GM21717 (cell line): ENCODE data around the gene LNX1.
A peak's percentile ranks its signal among the peaks of the same experiment; 100 is the strongest.

Experiments
- ATAC-seq: cut with Tn5 transposase; IDR thresholded peaks from one replicate; pipeline ENCODE4 v1.9.1; 2021; ENCODE audit warnings: mild to moderate bottlenecking, moderate library complexity; ENCODE audit not compliant: unreplicated experiment

LNX1 gene

DNA sequence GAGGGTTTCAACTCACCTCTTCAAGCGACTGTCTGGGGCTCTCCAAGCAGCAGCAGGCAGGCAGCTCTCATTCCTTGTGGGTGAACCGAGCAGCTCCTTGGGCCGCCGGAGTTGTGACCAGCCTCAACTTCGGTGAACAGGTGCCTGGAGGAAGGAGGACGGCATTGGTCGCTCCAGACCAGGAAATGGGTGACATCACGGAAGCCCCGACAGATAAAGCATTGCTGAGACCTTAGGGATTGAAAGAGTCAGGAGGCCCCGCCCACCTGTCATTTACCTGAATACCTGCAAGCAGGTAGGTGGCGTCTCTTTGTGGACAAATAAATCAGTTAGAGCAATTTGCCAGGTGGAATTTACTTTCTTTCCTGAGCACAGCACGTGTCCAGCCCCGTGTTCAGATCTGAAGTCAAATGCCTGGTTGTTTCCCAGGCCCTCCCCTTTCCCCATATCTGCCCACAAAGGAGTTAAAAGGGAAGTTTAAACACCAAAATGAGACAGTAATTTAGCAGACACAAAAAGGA, at the start of gene LNX1:
LNX1 (minus strand) TSS at position 115 of the 521 bp plus-strand sequence. CDS start 17,484 bp downstream, outside the sequence.
- ATAC-seq = no peak

DNA sequence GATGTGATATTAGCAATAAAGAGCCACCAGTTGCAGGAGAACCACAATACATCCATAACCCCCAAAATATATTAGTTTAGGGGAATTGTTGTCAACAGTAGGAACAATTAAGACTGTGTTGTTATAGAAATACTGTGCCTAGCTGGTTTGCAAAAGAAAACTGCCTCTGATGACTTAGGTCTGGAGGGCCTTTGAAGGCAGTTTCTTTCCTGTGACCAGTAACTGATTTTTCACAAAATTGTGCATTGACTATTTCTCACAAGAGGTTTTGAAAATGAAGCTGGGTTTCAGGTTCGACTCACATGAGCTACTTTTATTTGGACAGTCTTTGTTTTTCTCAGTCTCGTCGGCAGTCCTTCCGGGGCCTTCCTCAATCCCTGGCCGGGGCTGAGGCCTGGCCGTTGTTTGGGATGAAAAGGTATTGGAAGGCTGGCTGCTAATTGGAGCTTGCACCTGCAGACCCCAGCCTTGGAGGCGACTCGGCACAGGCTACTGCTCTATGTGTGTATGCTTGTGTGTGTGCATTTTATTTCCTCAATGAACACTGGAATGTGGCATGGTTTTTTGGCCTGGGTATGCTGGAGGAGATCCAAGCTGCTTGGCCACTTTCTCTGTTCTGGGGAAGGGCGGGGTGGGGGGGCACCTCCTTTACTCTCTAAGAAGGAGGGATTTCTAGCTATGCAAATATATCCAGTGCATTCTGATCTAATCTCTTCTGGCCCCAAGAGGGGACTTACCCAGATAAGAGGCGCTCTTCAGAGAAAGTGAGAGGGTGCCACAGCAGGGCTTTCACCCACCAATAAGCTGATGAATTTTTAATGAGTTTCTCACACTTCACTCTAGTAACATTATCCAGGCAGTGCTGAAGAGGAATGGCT, 49.5 kb upstream of the LNX1 start:
- peak; percentile 74 for ATAC-seq

DNA sequence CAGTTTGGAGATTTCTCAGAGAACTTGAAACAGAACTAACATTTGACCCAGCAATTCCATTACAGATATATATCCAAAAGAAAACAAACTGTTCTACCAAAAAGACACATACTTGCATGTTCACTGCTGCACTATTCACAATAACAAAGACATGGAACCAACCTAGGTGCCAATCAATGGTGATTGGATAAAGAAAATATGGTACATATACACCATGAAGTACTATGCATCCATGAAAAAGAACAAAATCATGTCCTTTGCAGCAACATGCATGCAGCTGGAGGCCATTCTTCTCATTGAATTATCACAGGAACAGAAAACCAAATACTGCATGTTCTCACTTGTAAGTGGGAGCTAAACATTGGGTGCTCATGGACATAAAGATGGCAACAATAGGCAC, 47.6 kb upstream of the LNX1 start:
- ATAC-seq = no peak

DNA sequence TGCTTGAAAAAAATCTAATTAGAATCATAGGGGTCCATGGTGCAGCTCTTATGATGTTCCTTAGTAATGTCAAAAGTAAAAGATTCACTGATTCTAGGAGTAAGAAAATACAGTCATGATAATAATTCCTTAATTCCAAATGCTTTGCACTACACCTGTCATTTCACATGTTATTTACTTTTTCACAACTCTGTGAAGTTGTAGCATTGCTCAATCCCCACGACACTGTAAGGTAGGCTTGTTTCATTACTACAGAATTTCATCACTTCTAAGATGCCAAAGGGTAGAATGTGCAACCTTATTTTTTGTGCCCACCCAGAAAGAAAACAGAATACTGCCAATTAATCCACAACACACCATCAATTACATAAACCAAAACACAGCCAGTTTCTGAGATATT, 46.1 kb upstream of the LNX1 start:
- no peak for ATAC-seq

DNA sequence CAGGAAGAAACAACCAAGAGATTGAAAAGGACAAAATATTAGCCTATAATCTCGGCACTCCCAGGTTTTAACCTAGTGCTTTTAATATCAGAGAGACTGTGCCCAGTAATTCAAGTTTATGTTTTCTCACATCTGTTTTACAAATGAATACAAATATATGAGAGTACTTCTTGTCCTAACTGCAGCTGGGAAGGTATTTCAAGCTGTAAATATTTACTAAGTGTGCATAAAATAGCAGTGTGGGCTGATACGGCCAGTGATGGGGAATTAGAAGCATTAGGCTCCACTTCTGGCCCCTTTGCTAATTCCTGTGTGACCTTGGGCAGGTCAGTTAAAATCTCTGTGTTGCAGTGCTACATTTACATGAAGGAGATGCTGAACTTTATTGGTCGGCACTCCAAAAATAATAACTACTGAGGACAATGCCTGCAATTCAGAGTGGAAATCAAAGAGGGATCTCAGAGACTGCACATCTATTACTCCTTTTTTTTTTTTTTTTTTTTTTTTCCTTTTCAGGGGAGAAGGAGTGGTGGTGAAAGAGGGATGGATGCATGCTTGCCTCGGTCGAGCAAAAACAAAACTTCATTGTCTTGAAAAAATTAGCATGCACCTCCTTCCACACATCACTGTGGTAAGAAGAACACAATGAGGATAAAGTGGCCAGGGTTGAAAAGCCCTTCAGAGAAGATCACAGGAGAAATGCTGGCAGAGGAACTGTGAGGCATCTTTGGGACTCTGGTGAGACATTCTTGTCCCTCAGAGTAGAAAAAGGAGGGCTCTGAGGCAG, 44.6 kb upstream of the LNX1 start:
- no peak for ATAC-seq

DNA sequence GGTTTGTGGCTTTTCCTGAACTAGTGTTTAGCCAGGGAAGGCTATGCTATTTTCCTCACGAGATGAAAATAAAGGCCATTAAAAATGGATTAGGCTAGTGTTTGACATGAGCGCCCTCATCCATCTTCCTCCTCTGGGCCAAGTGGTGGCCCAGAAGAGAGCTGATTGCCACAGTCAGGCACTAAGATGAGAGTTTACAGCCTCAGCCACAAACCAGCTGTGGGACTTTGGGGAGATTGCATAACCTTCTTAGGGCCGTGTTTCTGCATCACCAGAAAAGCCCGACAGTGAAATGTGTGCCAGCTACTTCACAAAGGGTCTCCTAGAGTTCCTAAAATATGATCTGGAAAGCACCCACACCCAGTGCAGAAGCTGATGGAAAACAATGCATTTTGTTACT, 42.3 kb upstream of the LNX1 start:
- no peak for ATAC-seq

DNA sequence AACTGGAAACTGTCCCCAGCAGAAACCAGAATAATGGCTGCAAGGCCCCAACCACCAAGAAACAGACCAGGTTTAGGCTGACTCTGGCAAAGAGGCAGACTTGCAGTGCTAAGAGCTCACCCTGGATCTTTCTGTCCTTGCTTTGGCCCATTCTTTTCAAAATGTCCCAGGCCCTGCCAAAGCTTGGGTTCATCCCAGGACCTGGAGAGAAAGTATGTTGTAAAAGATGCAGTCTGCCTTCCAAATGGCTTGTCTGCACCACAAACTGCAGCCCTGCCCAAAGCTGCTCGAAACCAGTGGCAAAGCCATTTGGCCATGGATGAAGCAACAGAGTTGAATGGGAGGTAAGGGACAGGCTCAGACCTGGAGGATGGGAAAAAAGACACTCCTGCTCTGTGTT, 38.0 kb upstream of the LNX1 start:
- no peak for ATAC-seq

DNA sequence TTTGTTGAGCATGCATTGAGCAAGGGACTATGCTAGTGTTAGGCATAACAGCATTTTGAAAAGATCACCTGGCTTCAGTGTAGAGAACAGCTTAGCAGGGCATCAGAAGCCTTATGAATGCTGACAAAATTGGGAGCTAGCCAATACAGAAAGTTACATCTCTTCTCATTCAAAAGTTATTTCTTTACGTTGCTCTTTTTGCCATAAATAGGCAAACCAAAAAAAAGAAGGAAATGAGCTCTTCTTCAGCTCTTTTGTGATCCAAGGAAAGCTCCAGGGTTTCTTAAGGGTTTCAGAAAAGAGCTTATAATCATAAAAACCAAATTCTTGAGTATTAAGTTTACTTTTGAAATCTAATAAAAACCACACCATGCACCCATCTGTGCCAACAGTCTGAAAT, 35.2 kb upstream of the LNX1 start:
- no peak for ATAC-seq

DNA sequence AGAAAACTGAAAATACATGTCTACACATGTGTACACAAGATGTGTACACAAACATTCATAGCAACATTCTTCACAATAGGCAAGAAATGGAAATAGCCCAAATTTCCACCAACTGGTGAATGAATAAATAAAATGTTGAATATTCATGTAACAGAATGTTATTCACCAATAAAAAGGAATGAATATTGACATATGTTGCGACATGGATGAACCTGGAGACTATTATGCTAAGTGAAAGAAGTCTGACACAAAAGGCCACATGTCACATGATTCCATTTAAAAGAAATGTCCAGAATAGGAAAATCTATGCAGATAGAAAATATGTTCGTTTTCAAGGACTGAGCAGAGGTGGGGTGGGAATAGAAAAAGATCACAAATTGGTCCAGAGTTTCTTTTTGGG, 34.6 kb upstream of the LNX1 start:
- ATAC-seq = no peak

DNA sequence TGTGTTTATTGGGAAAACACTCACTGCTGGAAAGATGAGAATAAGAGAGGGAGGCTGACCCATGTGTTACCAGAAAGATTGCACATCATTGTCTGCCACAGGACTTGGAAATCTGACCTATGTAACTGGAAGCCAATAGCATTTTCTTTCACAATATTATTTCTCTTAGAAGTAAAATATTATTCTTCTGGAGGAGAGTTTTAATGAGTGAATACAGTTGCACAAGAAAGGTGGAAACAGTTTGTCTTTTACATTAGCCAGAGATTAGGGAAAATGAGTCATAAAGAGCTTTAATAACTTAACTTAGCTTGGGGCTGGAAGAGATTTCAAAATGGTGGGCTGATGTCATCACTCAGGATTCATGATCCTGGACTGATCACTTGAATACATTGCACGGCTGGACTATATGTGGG, 31.5 kb upstream of the LNX1 start:
- no peak for ATAC-seq

DNA sequence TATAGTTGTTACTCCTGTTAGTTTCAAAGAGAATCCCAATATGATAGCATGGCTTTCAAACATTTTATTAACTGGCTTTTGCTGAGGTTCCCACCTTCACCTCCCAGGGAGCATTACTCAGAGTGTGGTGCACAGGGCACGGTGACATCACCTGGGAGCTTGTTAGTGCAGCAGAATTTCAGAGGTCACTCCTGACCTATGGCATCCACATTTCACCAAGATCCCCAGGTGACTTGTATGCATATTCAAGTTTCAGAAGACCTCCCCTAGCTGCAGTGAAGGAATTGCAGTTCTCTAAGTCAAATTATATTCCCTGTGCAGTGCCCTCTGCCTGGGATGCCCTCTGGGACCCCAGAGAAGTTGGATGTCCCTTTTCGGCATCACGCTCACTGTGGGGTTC, 29.7 kb upstream of the LNX1 start:
- ATAC-seq = no peak

DNA sequence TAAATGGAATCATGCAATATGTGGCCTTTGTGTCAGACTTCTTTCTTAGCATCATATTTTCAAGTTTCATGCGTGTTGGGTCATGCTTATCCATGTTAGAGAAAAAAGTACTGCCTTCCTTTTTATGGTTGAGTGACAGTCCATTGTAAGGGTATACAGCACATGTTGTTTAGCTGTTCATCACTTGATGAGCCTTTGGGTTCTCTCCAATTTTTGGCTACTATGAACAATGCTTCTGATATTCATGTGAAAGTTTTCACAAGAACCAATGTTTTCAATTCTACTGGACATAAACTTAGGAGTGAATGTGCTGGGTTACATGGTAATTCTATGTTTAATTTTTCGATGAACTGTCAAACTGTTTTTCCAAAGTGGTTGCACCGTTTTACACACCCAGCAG, 28.1 kb upstream of the LNX1 start:
- ATAC-seq = no peak

DNA sequence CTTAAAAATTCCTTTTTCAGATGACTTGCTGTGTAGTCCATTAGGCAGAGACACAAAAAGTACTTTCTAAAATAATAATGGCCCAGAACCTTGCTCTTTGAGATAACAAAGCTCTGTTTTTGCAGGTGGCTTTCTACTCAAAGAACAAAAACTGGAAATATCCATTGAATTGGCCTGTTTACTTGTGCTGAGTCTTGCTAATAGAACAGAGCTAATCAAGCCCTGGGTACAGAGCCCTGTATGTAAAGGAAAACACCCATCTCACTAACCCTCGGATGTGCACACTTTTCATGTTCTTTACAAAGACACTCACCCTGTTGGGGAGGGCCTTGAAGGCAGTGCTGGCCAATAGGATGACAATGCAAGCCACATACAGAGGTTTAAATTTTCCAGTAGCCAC, 27.0 kb upstream of the LNX1 start:
- ATAC-seq = no peak

DNA sequence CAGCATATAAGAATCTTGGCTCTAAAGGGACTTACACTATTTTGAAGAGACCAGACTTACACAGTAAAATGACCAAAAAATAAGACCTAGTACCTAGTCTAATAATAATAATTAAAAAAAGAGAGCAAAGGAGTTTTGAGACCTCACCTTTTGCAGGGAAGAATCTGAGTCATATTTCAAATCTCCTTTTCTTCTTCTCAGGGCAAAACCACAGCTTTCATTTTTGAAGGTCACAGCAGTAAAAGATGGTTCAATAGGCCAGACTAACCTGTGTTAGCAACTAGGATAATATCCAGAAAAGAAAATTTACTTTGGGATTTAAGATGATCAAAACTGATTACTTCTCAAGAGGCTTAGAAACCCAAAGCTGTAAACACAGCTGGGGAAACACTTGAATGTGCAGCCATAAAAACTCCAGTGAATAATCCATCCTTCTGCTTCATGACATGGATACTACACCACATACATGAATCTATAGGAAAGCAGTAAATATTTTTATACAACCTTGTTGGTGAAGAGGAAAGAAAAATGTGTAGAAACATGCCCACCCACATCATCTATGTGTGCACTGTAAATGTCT, 25.9 kb upstream of the LNX1 start:
- no peak for ATAC-seq

DNA sequence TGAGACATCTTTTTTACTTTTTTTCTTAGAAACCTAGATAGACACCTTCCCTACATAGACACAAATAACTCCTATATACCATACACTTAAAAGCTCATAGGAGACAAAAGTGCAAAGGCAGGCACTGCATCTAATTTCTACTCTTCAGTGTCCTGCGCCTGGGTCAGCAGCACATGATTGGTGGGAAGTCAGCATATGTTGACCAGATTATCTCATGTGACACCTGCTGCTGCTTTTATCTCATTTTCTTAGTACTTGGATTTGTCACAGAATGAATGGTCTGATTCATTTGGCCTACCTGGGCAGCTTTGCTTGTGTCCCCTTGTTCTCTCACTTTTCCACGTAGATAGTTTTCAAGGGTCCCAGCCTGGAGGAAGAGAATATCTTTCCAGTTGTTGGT, 24.9 kb upstream of the LNX1 start:
- ATAC-seq = no peak

DNA sequence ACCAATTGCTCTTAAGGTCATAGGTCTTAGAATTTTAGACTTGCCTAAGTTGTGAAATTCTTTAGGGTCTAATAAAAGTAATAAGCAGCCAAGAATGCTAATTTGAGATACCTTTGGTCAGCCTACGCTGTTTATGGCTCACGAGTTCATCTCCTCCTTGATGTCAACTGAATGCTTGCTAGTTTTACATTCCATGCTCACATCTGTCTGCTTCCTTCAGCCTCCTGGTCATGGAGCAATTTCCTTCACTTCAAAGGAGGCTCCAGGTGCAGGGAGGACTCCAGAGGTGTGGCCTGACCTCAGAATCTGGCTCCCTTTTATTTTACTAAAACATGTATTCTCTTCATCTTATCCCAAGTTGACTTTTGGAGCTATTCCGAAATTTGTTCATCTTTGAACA, 23.3 kb upstream of the LNX1 start:
- no peak for ATAC-seq

DNA sequence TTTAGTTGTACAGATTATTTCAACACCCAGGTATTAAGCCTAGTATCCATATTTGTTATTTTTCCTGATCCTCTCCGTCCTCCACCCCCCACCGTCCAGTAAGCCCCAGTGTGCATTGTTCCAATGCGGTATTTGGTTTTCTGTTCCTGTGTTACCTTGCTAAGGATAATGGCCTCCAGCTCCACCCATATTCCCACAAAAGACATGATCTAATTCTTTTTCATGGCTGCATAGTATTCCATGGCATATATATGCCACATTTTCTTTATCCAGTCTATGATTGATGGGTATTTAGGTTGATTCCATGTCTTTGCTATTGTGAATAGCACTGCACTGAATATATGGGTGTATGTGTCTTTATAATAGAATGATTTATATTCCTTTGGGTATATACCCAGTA, 22.1 kb upstream of the LNX1 start:
- no peak for ATAC-seq

DNA sequence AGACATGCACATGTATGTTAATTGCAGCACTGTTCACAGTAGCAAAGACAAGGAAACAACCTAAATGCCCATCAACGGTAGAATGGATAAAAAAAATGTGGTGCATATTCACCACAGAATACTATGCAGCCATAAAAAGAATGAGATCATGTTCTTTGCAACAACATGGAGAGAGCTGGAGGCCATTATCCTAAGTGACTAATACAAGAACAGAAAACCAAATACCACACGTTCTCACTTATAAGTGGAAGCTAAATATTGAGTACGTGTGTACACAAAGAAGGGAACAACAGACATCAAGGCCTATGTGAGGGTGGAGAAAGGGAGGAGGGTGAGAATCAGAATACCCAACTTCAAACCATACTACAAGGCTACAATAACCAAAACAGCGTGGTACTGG, 17.4 kb upstream of the LNX1 start:
- no peak for ATAC-seq

DNA sequence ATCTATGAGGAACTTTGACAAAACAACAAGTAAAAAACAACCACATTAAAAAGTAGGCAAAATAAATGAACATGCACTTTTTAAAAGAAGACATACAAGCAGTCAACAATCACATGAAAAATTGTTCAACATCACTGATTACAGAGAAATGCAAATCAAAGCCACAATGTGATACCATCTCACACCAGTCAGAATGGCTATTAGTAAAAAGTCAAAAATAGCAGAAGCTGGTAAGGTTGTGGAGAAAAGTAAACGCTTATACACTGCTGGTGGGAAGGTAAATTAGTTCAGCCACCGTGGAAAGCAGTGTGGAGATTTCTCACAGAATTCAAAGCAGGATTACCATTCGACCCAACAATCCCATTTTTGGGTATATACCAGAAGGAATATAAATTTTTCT, 17.0 kb upstream of the LNX1 start:
- ATAC-seq = no peak

DNA sequence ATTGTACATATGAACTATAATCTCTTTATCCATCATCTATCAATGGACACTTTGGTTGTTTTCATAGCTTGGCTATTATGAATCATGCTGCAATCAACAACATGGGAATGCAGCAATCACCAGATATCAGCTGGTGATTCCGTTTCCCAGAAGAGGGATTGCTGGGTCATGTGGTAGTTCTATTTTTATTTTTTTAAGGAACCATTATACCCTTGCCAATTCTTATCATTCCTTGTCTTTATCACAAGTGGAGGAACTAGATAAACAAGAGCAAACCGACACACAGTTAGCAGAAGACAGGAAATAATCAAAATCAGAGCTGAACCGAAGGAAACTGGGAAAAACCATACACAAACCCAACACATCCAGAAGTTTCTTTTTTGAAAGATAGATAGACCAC, 14.5 kb upstream of the LNX1 start:
- ATAC-seq = no peak

DNA sequence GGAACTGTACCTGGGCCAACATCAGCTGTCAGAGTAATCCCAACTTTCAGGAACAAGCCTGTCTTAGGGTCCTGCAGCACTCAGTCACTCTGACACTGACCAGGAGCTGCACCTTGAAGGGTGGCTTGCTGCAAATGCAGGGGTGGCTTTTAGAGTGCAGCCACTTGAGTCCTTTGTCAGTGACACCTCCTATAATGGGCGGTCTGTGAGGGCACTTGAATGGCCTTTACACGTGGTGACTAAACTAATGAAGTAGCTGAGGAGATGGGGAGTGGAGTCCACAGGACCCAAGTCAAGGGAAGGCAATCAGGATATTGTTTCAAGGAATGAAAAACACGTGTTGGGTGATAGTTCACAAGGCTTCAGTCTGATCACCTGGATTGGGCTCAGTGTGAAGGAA, 11.1 kb upstream of the LNX1 start:
- ATAC-seq = no peak
